IMR-90 (cell line): ENCODE results near the gene FHIP1A. TPM values are rescaled to one million over a fixed set of nuclear protein-coding genes. Genes with fewer than 3 reads are reported as not detected.

ENCODE experiments used
- ATAC-seq: fragments of 200-7000 bp; cut with Tn5 transposase; 2 replicates; pipeline ENCODE4 v1.9.1; 2020; ENCODE audit warnings: low read depth, mild to moderate bottlenecking, moderate library complexity
- BruUV-seq: library from RNA; stranded (reverse); fragments of 400-500 nt; replicated peaks from 2 replicates; lab custom pipeline; 2021; lab: Mats Ljungman, UMichigan
- CTCF ChIA-PET: fragments of 300-600 bp; formaldehyde crosslinking; extraction: SDS; loops from one replicate; lab custom pipeline; 2021; ENCODE audit warnings: antibody characterized with exemption; lab: Yijun Ruan, JAX
- POLR2A ChIA-PET: fragments of 300-600 bp; sonication (Branson Sonifier 250); formaldehyde crosslinking; loops from one replicate; lab custom pipeline; 2022; ENCODE audit warnings: antibody characterized with exemption; ENCODE audit not compliant: unreplicated experiment; lab: Charles Lee
- DNase-seq: peaks from one replicate; pipeline ENCODE4 v3.0.0; 2013
- H2AFZ ChIP-seq: replicated peaks from 2 replicates; pipeline ENCODE3; 2013; ENCODE audit warnings: low read length, mild to moderate bottlenecking; ENCODE audit not compliant: poor library complexity
- H2AK5ac ChIP-seq: 2 replicates; pipeline ENCODE4 v1.6.1; 2013; ENCODE audit warnings: low read depth, low read length, inconsistent platforms
- H2AK9ac ChIP-seq: replicated peaks from 2 replicates; pipeline ENCODE3; 2013; ENCODE audit warnings: mild to moderate bottlenecking, low read depth, low read length, moderate library complexity; ENCODE audit not compliant: poor library complexity
- H2BK120ac ChIP-seq: 2 replicates; pipeline ENCODE4 v1.6.1; 2013; ENCODE audit warnings: low read depth, low read length, inconsistent platforms
- H2BK15ac ChIP-seq: 3 replicates; pipeline ENCODE4 v1.6.1; 2013; ENCODE audit warnings: low read depth, low read length, inconsistent platforms
- H2BK20ac ChIP-seq: 2 replicates; pipeline ENCODE4 v1.6.1; 2013; ENCODE audit warnings: low read depth, mild to moderate bottlenecking, inconsistent platforms, low read length, moderate library complexity
- H2BK5ac ChIP-seq: 2 replicates; pipeline ENCODE4 v1.6.1; 2013; ENCODE audit warnings: mild to moderate bottlenecking, low read depth, low read length, inconsistent platforms; ENCODE audit not compliant: poor library complexity, severe bottlenecking
- H3K14ac ChIP-seq: replicated peaks from 2 replicates; pipeline ENCODE4 v1.6.1; 2013; ENCODE audit warnings: low read depth, low read length, inconsistent platforms
- H3K18ac ChIP-seq: 2 replicates; pipeline ENCODE4 v1.6.1; 2013; ENCODE audit warnings: low read depth, low read length, control low read depth
- H3K23ac ChIP-seq: 2 replicates; pipeline ENCODE4 v1.6.1; 2013; ENCODE audit warnings: low read depth, low read length, inconsistent platforms
- H3K27ac ChIP-seq: 2 replicates; pipeline ENCODE4 v1.5.1; 2013; ENCODE audit warnings: mild to moderate bottlenecking, control low read depth, low read length; ENCODE audit not compliant: insufficient read depth
- H3K27me3 ChIP-seq: 2 replicates; pipeline ENCODE4 v1.6.1; 2013; ENCODE audit warnings: low read length; ENCODE audit not compliant: control insufficient read depth, insufficient read depth
- H3K36me3 ChIP-seq: 2 replicates; pipeline ENCODE4 v1.6.1; 2013; ENCODE audit warnings: low read length, mixed read lengths; ENCODE audit not compliant: control insufficient read depth, insufficient read depth
- H3K4ac ChIP-seq: 2 replicates; pipeline ENCODE4 v1.6.1; 2013; ENCODE audit warnings: low read depth, low read length, inconsistent platforms
- H3K4me1 ChIP-seq: 2 replicates; pipeline ENCODE4 v1.6.1; 2013; ENCODE audit warnings: low read length, mixed read lengths; ENCODE audit not compliant: control insufficient read depth, insufficient read depth
- H3K4me2 ChIP-seq: 2 replicates; pipeline ENCODE4 v1.6.1; 2013; ENCODE audit warnings: low read depth, mild to moderate bottlenecking, control low read depth, low read length, moderate library complexity
- H3K4me3 ChIP-seq: 2 replicates; pipeline ENCODE4 v1.5.1; 2013; ENCODE audit warnings: low read depth, mild to moderate bottlenecking, control low read depth, low read length, moderate library complexity; ENCODE audit not compliant: insufficient read depth
- H3K56ac ChIP-seq: 2 replicates; pipeline ENCODE4 v1.6.1; 2013; ENCODE audit warnings: low read length, inconsistent platforms; ENCODE audit not compliant: insufficient read depth; ENCODE audit errors: extremely low read depth
- H3K79me1 ChIP-seq, 2 experiments: 2 replicates each; pipeline ENCODE4 v1.6.1; 2013; ENCODE audit warnings: low read length in 2 of 2, inconsistent platforms in 1 of 2, low read depth in 1 of 2
- H3K9ac ChIP-seq: 2 replicates; pipeline ENCODE4 v1.6.1; 2013; ENCODE audit warnings: low read depth, low read length, control low read depth
- H3K9me1 ChIP-seq: 2 replicates; pipeline ENCODE4 v1.6.1; 2013; ENCODE audit warnings: low read length, inconsistent platforms; ENCODE audit not compliant: insufficient read depth
- H3K9me3 ChIP-seq: 2 replicates; pipeline ENCODE4 v1.6.1; 2013; ENCODE audit warnings: low read length; ENCODE audit not compliant: control insufficient read depth, insufficient read depth
- H4K20me1 ChIP-seq: 2 replicates; pipeline ENCODE4 v1.6.1; 2013; ENCODE audit warnings: low read length, inconsistent platforms; ENCODE audit not compliant: insufficient read depth
- H4K5ac ChIP-seq: 2 replicates; pipeline ENCODE4 v1.6.1; 2013; ENCODE audit warnings: mild to moderate bottlenecking, low read depth, low read length, control low read depth
- H4K8ac ChIP-seq, 2 experiments: 2 replicates each; pipeline ENCODE4 v1.6.1; 2013; ENCODE audit warnings: low read depth in 2 of 2, low read length in 2 of 2, control low read depth in 1 of 2, inconsistent platforms in 1 of 2
- H4K91ac ChIP-seq: 2 replicates; pipeline ENCODE4 v1.6.1; 2013; ENCODE audit warnings: low read depth, low read length, inconsistent platforms; ENCODE audit not compliant: insufficient read depth
- BHLHE40 ChIP-seq: fragments of 150-350 bp; IDR thresholded peaks from 2 replicates; pipeline ENCODE4 v1.6.1; 2016; ENCODE audit warnings: mild to moderate bottlenecking, low read depth, low read length
- CEBPB ChIP-seq: IDR thresholded peaks from 2 replicates; pipeline ENCODE4 v1.6.1; 2012; ENCODE audit warnings: low read depth, low read length, improper control_type of control experiment
- NFE2L2 ChIP-seq: fragments of 150-350 bp; IDR thresholded peaks from 2 replicates; pipeline ENCODE4 v1.6.1; 2016; ENCODE audit warnings: low read depth, mild to moderate bottlenecking, low read length
- RFX5 ChIP-seq: IDR thresholded peaks from 2 replicates; pipeline ENCODE4 v1.8.0; 2012; ENCODE audit warnings: low read depth, mild to moderate bottlenecking, low read length, moderate library complexity
- WGBS, 2 experiments: methylation state at CpG; one replicate each; pipeline versions ENCODE4 v1.1.5 to v1.1.7; 2013; ENCODE audit warnings: missing lambda C conversion rate in 2 of 2; ENCODE audit not compliant: insufficient read length in 1 of 2; ENCODE audit errors: extremely low coverage in 2 of 2; 5-methylcytosine and 5-hydroxymethylcytosine counted together
- dilution Hi-C: fragments of 300-500 bp; cut with HindIII; formaldehyde crosslinking; loops from one replicate; pipeline ENCODE4 v1.14.3; 2018; ENCODE audit warnings: low sequenced_read_pairs; ENCODE audit not compliant: unreplicated experiment
- in situ Hi-C: fragments of 300-500 bp; cut with MboI; formaldehyde crosslinking; loops from 3 replicates; pipeline ENCODE4 v1.14.3; 2019; ENCODE audit warnings: low sequenced_read_pairs, inconsistent platforms, mixed read lengths
- intact Hi-C: fragments of 100-400 bp; cut with micrococcal nuclease; formaldehyde crosslinking; loops from 2 replicates; pipeline ENCODE4 v1.10.0; 2022
- polyA plus RNA-seq, 3 experiments: library from polyadenylated mRNA; depleted of rRNA; stranded (reverse); fragments of >200 nt; gene quantifications; 2 replicates each; pipeline ENCODE4 v1.2.3, GENCODE V29; 2012; ENCODE audit warnings: low replicate concordance in 1 of 3
- total RNA-seq: library from RNA; depleted of rRNA; stranded (reverse); fragments of >200 nt; gene quantifications from 2 replicates; pipeline ENCODE4 v1.2.3, GENCODE V29; 2012

The FHIP1A gene
- total and polyA plus RNA-seq, 2 of the 4 experiments (the other 2 are of a cell fraction): 0.02 to 0.18 TPM

DNA sequence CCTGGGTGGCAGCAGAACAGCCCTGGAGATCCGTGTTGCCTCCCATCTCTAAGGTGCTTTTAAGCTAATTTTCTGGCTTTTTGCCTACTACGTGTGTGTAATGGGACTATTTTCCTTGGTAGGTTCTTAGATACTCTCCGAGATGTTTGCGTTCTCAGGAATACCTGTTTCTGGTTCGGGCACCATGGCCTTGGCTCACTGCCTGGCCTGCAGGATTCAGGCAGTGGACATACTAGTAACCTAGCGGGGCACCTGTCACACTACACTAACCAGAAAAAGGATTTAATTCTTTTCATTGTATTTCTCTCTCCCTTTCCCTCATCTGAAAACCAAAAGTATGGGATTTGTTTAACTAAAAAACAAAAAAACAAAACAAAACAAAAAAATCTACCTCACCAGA lies 29.2 kb downstream of the FHIP1A start:
- Histone ChIP-seq H4K5ac (no peak overlapping the region), H3K9ac (no peak overlapping the region), H2AK9ac (no peak overlapping the region), H4K91ac (no peak overlapping the region), H4K20me1 (no peaks in the 10 kb centered on the region), H3K4me1 (no peaks in the 10 kb centered on the region; the same call in 1 of the 2 replicates), H2BK15ac (no peak overlapping the region), H3K4me3 (no peak overlapping the region), H3K4me2 (no peak overlapping the region), H3K9me3 (no peaks in the 10 kb centered on the region), H3K36me3 (no peaks in the 10 kb centered on the region), H3K79me1 (no peaks in the 10 kb centered on the region), H3K56ac (no peak overlapping the region), H2BK5ac (no peak overlapping the region), H2AK5ac (no peak overlapping the region), H2AFZ (no peak overlapping the region), H2BK120ac (no peak overlapping the region), H2BK20ac (no peak overlapping the region), H3K27me3 (peaks cover 3% of the 10 kb centered on the region; the same call in 1 of the 2 replicates), H3K23ac (no peak overlapping the region), H3K27ac (no peak overlapping the region), H4K8ac (no peak overlapping the region), H3K14ac (no peak overlapping the region), H3K18ac (no peak overlapping the region), H3K9me1 (no peaks in the 10 kb centered on the region), H3K4ac (no peak overlapping the region)
- ChIA-PET CTCF (interaction anchor here (0.6 kb wide), 1 partner anchor 419 kb away, joined by 3 read pairs; no protein-coding TSS in a partner anchor), POLR2A (no interaction called here)
- intact Hi-C loops: no loop called here
- dilution Hi-C loops: no loop called here
- no CpG with 5 or more reads among the region's 6 CpGs for WGBS, 2 experiments
- ATAC-seq (no peak), DNase-seq (no peak)
- no TSS peak for BruUV-seq
- in situ Hi-C loops: no loop called here
- TF ChIP-seq NFE2L2 (no peak), CEBPB (no peak), RFX5 (no peak), BHLHE40 (no peak)
